Endothelial cell of umbilical vein (primary cell): ENCODE data around the gene SYNGR4. TPM values are rescaled to one million over a fixed set of nuclear protein-coding genes. Genes with fewer than 3 reads are reported as not detected.

Experiments used
- BruUV-seq: library from RNA; stranded (reverse); fragments of 400-500 nt; replicated peaks from 2 replicates; lab custom pipeline; 2021; lab: Mats Ljungman, UMichigan
- CTCF ChIA-PET: fragments of 300-600, 350-600 bp; sonication (Branson Sonifier 250); formaldehyde crosslinking; loops from one replicate; lab custom pipeline; 2021; ENCODE audit warnings: antibody characterized with exemption, inconsistent platforms; lab: Charles Lee
- POLR2A ChIA-PET: fragments of 300-600, 350-600 bp; sonication (Branson Sonifier 250); formaldehyde crosslinking; loops from one replicate; lab custom pipeline; 2021; ENCODE audit warnings: antibody characterized with exemption, inconsistent platforms; lab: Charles Lee
- DNase-seq: peaks from one replicate; pipeline ENCODE4 v3.0.0-alpha.2; 2011; ENCODE audit warnings: low read depth, low spot score
- FAIRE-seq: peaks from 2 replicates; lab custom pipeline; 2011; peaks lifted over from hg19 to GRCh38; lab: Jason Lieb, UNC
- H2AFZ ChIP-seq: 2 replicates; pipeline ENCODE4 v1.6.0; 2012; ENCODE audit warnings: low read depth, low read length, control low read depth, inconsistent platforms
- H3K27ac ChIP-seq: 2 replicates; pipeline ENCODE4 v1.5.1; 2011; ENCODE audit warnings: low read depth, mild to moderate bottlenecking, control low read depth, low read length, moderate library complexity; ENCODE audit not compliant: insufficient read depth
- H3K27me3 ChIP-seq, 2 experiments: 2 replicates each; pipeline versions ENCODE4 v1.6.0 to v1.6.1; 2011; ENCODE audit warnings: low read length in 2 of 2, mixed read lengths in 1 of 2; ENCODE audit not compliant: control insufficient read depth in 2 of 2, insufficient read depth in 2 of 2
- H3K36me3 ChIP-seq, 2 experiments: 2 replicates in 1 of 2; 3 replicates in 1 of 2; pipeline ENCODE4 v1.5.1; 2011; ENCODE audit warnings: low read length in 2 of 2, mild to moderate bottlenecking in 1 of 2, moderate library complexity in 1 of 2; ENCODE audit not compliant: control insufficient read depth in 2 of 2, insufficient read depth in 2 of 2; ENCODE audit errors: extremely low read depth in 1 of 2
- H3K4me1 ChIP-seq: 3 replicates; pipeline ENCODE4 v1.5.1; 2011; ENCODE audit warnings: mild to moderate bottlenecking, low read length; ENCODE audit not compliant: control insufficient read depth, insufficient read depth; ENCODE audit errors: extremely low read depth
- H3K4me2 ChIP-seq: 2 replicates; pipeline ENCODE4 v1.6.1; 2011; ENCODE audit warnings: low read length, control low read depth, mixed read lengths; ENCODE audit not compliant: insufficient read depth
- H3K4me3 ChIP-seq, 3 experiments: fragments of 200-600 bp in 1 of 3; sonication (generic), shearing (Covaris generic) in 1 of 3; replicated peaks in 1 of 3; 2 replicates each; pipeline ENCODE4 v1.5.1; 2011 to 2016; ENCODE audit warnings: control low read depth in 3 of 3, low read length in 3 of 3, mild to moderate bottlenecking in 2 of 3, inconsistent platforms in 1 of 3, low read depth in 1 of 3, moderate library complexity in 1 of 3; ENCODE audit not compliant: insufficient read depth in 1 of 3
- H3K79me2 ChIP-seq: 2 replicates; pipeline ENCODE4 v1.6.0; 2012; ENCODE audit warnings: low read length, inconsistent platforms; ENCODE audit not compliant: control insufficient read depth, insufficient read depth
- H3K9ac ChIP-seq: replicated peaks from 2 replicates; pipeline ENCODE3; 2011; ENCODE audit warnings: low read length, control low read depth; ENCODE audit not compliant: insufficient read depth; ENCODE audit errors: extremely low read depth
- H3K9me1 ChIP-seq: replicated peaks from 3 replicates; pipeline ENCODE4 v1.6.0; 2011; ENCODE audit warnings: mild to moderate bottlenecking, low read length; ENCODE audit not compliant: control insufficient read depth, insufficient read depth; ENCODE audit errors: extremely low read depth
- H3K9me3 ChIP-seq: replicated peaks from 2 replicates; pipeline ENCODE4 v1.5.1; 2012; ENCODE audit warnings: low read length, inconsistent platforms; ENCODE audit not compliant: control insufficient read depth, insufficient read depth
- H4K20me1 ChIP-seq: replicated peaks from 2 replicates; pipeline ENCODE3; 2011; ENCODE audit warnings: mild to moderate bottlenecking, low read length; ENCODE audit not compliant: control insufficient read depth, insufficient read depth; ENCODE audit errors: extremely low read depth
- FOS ChIP-seq: IDR thresholded peaks from 2 replicates; pipeline ENCODE4 v1.6.1; 2011; ENCODE audit warnings: mild to moderate bottlenecking, low read length, moderate library complexity, borderline replicate concordance; ENCODE audit not compliant: insufficient read depth
- GATA2 ChIP-seq: IDR thresholded peaks from 2 replicates; pipeline ENCODE4 v1.7.0; 2011; ENCODE audit warnings: low read depth, mild to moderate bottlenecking, moderate library complexity, mixed read lengths, low read length; ENCODE audit not compliant: insufficient read length, insufficient read depth
- JUN ChIP-seq: IDR thresholded peaks from 2 replicates; pipeline ENCODE4 v1.6.1; 2011; ENCODE audit warnings: borderline replicate concordance, low read depth; ENCODE audit not compliant: insufficient read length, insufficient read depth
- MYC ChIP-seq: IDR thresholded peaks from one replicate; pipeline ENCODE4 v1.6.1; 2011; ENCODE audit warnings: mild to moderate bottlenecking, low read depth, low read length
- POLR2A ChIP-seq: IDR thresholded peaks from 2 replicates; pipeline ENCODE4 v1.6.1; 2012; ENCODE audit warnings: low read depth, mild to moderate bottlenecking, control low read depth, low read length
- POLR2AphosphoS5 ChIP-seq: IDR thresholded peaks from 2 replicates; pipeline ENCODE4 v1.6.1; 2012; ENCODE audit warnings: low read depth, mild to moderate bottlenecking, control low read depth, low read length, moderate library complexity; ENCODE audit not compliant: insufficient read depth
- dilution Hi-C: fragments of 300-500 bp; cut with MboI; formaldehyde crosslinking; loops from one replicate; pipeline ENCODE4 v1.15.0; 2019; ENCODE audit warnings: low sequenced_read_pairs; ENCODE audit not compliant: extremely low pct_ligation_motif_present
- intact Hi-C: fragments of 100-400 bp; cut with micrococcal nuclease; formaldehyde crosslinking; loops from one replicate; pipeline ENCODE4 v1.10.0; 2022
- polyA plus RNA-seq, 4 experiments: library from polyadenylated mRNA; depleted of rRNA in 3 of 4; stranded (reverse) in 3 of 4; unstranded in 1 of 4; fragments of >200 nt; gene quantifications; 2 replicates each; pipeline versions ENCODE4 v1.2.1 to v1.2.3, GENCODE V29; 2011 to 2012; ENCODE audit warnings: missing spikeins in 1 of 4
- total RNA-seq: library from RNA; stranded (reverse); gene quantifications from 2 replicates; pipeline ENCODE4 v1.2.3, GENCODE V29; 2021

SYNGR4 gene
- total and polyA plus RNA-seq, 2 donors (not counting 3 experiments of a cell fraction or from before 2014, with no cell fraction given), result not detected

DNA sequence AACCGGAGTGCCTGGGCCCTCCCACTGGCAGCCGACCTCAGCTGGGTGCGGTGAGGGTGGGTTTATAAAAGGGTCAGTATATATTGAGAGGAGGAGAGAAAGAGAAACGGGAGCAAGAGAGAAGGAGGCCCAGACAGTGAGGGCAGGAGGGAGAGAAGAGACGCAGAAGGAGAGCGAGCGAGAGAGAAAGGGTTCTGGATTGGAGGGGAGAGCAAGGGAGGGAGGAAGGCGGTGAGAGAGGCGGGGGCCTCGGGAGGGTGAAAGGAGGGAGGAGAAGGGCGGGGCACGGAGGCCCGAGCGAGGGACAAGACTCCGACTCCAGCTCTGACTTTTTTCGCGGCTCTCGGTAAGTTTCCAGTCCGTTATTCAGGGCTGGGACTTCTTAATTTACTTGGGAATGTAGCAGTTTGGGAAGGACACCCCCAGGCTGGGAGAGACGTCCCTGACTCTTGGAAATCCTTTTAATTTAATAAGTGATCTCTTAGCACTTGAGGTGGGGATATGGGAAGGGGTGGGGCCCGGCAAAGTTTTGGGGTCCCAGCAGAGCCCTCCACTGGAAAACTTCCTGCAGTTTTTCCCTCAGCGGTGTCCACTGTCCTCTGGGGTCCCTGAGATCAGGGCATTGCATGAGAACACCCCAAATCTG lies 38.8 kb upstream of the SYNGR4 start, which contains the start of gene EMP3:
TSS of gene EMP3 (plus strand) at position 288 of the 646 bp plus-strand sequence. CDS start 1,293 bp downstream, outside the sequence.
- BruUV-seq, result TSS peak; percentile 68
- CTCF ChIA-PET, result interaction anchor here (0.6 to 12.8 kb wide), 3 partner anchors 10 to 259 kb away, joined by 3 to 486 read pairs (median 3); no protein-coding TSS in a partner anchor
- H3K9me3 ChIP-seq, result no peaks in the 10 kb centered on the region
- DNase-seq (peak; percentile 80), FAIRE-seq (no peak)
- intact Hi-C loops, result no loop called here
- peak within 1 kb of the TSS; percentile 46 to 67 (median 54) for H3K4me3 ChIP-seq
- H3K4me2 ChIP-seq, result peak within 1 kb of the TSS; percentile 58
- no peaks in the 10 kb centered on the region for H4K20me1 ChIP-seq
- H3K27ac ChIP-seq, result peak within 1 kb of the TSS; percentile 81
- dilution Hi-C loops, result no loop called here
- peaks cover 13% of the 10 kb centered on the region for H3K79me2 ChIP-seq
- H2AFZ ChIP-seq, result peak within 1 kb of the TSS; percentile 49
- peaks cover 22% of the 10 kb centered on the region for H3K4me1 ChIP-seq
- H3K9me1 ChIP-seq, result no peaks in the 10 kb centered on the region
- no peaks in the 10 kb centered on the region for H3K36me3 ChIP-seq
- H3K9ac ChIP-seq, result peak within 1 kb of the TSS; percentile 89
- H3K27me3 ChIP-seq, result no peaks in the 10 kb centered on the region
- POLR2A ChIA-PET, result no interaction called here
- TF ChIP-seq POLR2AphosphoS5 (peak; percentile 75), GATA2 (no peak), POLR2A (peak; percentile 94)

DNA sequence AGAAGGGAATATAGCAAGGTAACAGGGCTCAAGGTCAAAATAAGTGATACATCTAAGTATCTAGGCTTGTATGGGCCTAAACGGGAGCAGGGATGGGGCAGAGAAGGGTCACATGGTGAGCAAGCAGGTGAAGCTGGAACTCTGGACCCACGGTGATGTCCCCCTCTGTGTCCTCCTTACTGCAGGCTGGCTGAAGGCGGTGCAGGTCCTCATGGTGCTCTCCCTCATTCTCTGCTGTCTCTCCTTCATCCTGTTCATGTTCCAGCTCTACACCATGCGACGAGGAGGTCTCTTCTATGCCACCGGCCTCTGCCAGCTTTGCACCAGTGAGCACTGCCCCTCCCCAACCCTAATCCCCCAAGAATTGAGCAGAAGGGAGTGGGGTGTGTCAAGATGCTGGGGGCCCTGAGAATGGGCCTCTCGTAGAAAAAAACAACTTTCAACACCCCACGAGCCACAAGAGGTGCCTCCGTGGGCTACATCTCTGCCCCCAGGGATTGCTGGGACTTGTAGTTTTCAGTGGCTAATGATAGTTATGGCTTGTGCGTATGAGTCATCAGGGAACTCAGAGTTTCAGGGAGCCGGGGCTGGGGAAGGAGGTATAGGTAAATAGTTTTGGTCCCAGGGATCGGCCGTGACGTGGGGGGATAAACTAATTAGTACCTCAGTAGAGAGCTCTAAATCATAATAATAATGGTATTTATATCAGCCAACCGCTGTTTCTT lies 34.8 kb upstream of the SYNGR4 start:
- Histone ChIP-seq H3K4me3 (no peak overlapping the region), H3K79me2 (peaks cover 13% of the 10 kb centered on the region), H3K27ac (no peak overlapping the region), H4K20me1 (no peaks in the 10 kb centered on the region), H3K4me1 (peaks cover 24% of the 10 kb centered on the region), H3K27me3 (no peaks in the 10 kb centered on the region), H3K9me1 (no peaks in the 10 kb centered on the region), H3K36me3 (no peaks in the 10 kb centered on the region), H3K4me2 (no peak overlapping the region), H2AFZ (no peak overlapping the region), H3K9ac (no peak overlapping the region), H3K9me3 (no peaks in the 10 kb centered on the region)
- TF ChIP-seq FOS, result peak; percentile 81
- TF ChIP-seq JUN, result peak; percentile 46
- no peak for TF ChIP-seq MYC
- TF ChIP-seq POLR2AphosphoS5, result no peak
- dilution Hi-C loops, result no loop called here
- BruUV-seq, result no TSS peak
- intact Hi-C loops, result no loop called here
- ChIA-PET CTCF (interaction anchor here (2.1 to 2.2 kb wide), 2 partner anchors 9 to 15 kb away, joined by 6 to 8 read pairs; no protein-coding TSS in a partner anchor), POLR2A (no interaction called here)
- FAIRE-seq (peak; percentile 52), DNase-seq (no peak)
